NOMO-1 (cell line): ENCODE measurements around the gene BOD1.
"Not testable (repeated sequence)": the region's sequence is repeated elsewhere in the genome, so short reads cannot be mapped to it uniquely, and the experiment has no call there.

Source experiments
- DNase-seq, 2 experiments: peaks; one replicate each; lab custom pipeline; 2025; ENCODE audit not compliant: unreplicated experiment in 2 of 2; lab: John Stamatoyannopoulos, UW

BOD1 gene

GRCh38 chr5:173620784-173621183 lies 4.3 kb upstream of the BOD1 start:
- no peak for DNase-seq

GRCh38 chr5:173618927-173619519 lies 2.6 kb upstream of the BOD1 start:
- DNase-seq, result peak in 1 of 2 experiments; percentile 36

- peak; percentile 73 to 80 for DNase-seq
Observed at GRCh38 chr5:173615884-173616576, 420 bp downstream of the BOD1 start.

GRCh38 chr5:173614591-173614990 lies 1.9 kb downstream of the BOD1 start:
- no peak for DNase-seq

GRCh38 chr5:173613433-173614159 lies 2.9 kb downstream of the BOD1 start:
- no peak for DNase-seq

- no peak for DNase-seq
Observed at GRCh38 chr5:173612948-173613347, 3.5 kb downstream of the BOD1 start.

GRCh38 chr5:173611706-173612105 lies 4.7 kb downstream of the BOD1 start:
- no peak for DNase-seq

- no peak for DNase-seq
Observed at GRCh38 chr5:173604141-173604540, 12.3 kb downstream of the BOD1 start.

GRCh38 chr5:173602423-173602822 lies 14.0 kb downstream of the BOD1 start:
- peak; percentile 31 to 36 for DNase-seq

- DNase-seq, result no peak
Observed at GRCh38 chr5:173598686-173599085, 17.8 kb downstream of the BOD1 start.

GRCh38 chr5:173597304-173597703 lies 19.1 kb downstream of the BOD1 start:
- DNase-seq, result no peak

GRCh38 chr5:173595841-173596240 lies 20.6 kb downstream of the BOD1 start:
- no peak for DNase-seq

- no peak for DNase-seq
Observed at GRCh38 chr5:173594061-173594460, 22.4 kb downstream of the BOD1 start.

- peak in 1 of 2 experiments; percentile 2 for DNase-seq
Observed at GRCh38 chr5:173592050-173592669, 24.3 kb downstream of the BOD1 start.

- no peak for DNase-seq
Observed at GRCh38 chr5:173591056-173591514, 25.4 kb downstream of the BOD1 start.

GRCh38 chr5:173590436-173591055 lies 25.9 kb downstream of the BOD1 start:
- DNase-seq, result no peak

GRCh38 chr5:173586133-173586532 lies 30.3 kb downstream of the BOD1 start:
- not testable (repeated sequence) for DNase-seq

- DNase-seq, result no peak
Observed at GRCh38 chr5:173583346-173583745, 33.1 kb downstream of the BOD1 start.

- no peak for DNase-seq
Observed at GRCh38 chr5:173582216-173583111, 34.0 kb downstream of the BOD1 start.
